ENCODE results near the gene SLC25A39.

The SLC25A39 gene

DNA sequence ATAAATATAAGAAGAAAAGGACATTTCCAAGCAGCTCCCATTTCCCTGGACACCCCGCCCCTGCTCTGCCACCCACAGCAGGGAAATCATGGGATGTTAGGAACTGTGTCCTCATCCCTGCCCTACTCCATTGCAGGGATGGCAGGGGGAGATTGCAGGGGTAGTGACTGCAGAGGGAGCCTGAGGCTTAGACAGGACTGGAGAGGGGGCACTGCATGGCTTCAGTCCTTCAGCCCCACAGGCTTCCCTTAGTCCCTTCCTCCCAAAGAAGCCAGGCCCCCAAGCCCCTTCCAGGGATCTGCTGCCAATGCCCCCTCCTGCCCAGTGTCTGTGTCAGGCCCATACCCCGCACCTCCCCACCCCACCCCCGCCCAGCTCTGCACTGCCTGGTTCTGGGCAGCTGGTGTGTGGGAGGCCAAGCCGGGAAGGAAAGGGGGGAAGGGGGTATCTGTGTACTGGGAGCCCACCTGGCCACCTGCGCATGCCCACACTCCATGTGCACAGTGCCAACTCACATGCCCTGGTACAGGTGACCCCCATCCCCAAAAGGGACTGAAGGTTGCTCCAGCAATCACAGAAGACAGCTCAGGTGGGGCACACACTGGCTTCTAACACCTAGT lies 13.0 kb downstream of the SLC25A39 start:
- no peak for DNase-seq (ENCODE audit: extremely low read depth, insufficient read length)
- peaks cover 3% of the 10 kb centered on the region for H3K27me3 ChIP-seq (replicated peaks; ENCODE audit: control insufficient read depth, insufficient read depth, low read length)
- no peak for TF ChIP-seq CTCF (IDR thresholded peaks at IDR 0.05; ENCODE audit: insufficient read depth, low read length, poor library complexity, severe bottlenecking)
- no peaks in the 10 kb centered on the region for H3K36me3 ChIP-seq (ENCODE audit: control insufficient read depth, insufficient read depth, low read length)
- no peak overlapping the region for H3K4me3 ChIP-seq (replicated peaks; ENCODE audit: low read depth, low read length)

GRCh38 chr17:44310609-44311376 lies 13.8 kb downstream of the SLC25A39 start:
- DNase-seq (ENCODE audit: extremely low read depth, insufficient read length) = no peak
- Histone ChIP-seq H3K27me3 (replicated peaks; ENCODE audit: control insufficient read depth, insufficient read depth, low read length) (peaks cover 3% of the 10 kb centered on the region), H3K4me3 (replicated peaks; ENCODE audit: low read depth, low read length) (no peak overlapping the region), H3K36me3 (ENCODE audit: control insufficient read depth, insufficient read depth, low read length) (no peaks in the 10 kb centered on the region)
- no peak for TF ChIP-seq CTCF (IDR thresholded peaks at IDR 0.05; ENCODE audit: insufficient read depth, low read length, poor library complexity, severe bottlenecking)

DNA sequence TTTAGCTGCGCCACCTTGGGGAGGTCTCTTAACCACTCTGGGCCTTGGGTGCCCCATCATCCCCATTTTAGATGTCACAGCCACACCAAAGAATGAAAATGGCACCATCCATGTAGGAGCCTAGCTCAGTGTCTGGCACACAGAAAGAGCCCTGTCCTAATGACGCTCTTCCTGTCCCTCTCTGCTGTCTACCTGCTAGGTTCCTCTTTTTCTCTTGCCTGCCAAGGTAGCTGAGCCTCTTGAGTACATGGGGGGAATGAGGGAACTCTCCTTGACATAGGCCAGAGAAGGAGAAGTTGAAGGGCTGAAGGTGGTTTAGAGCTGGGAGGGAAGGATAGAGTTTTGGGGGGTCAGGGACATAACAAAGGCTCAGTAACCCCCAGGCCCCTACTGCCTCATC lies 14.4 kb downstream of the SLC25A39 start:
- no peaks in the 10 kb centered on the region for H3K36me3 ChIP-seq (ENCODE audit: control insufficient read depth, insufficient read depth, low read length)
- peaks cover 3% of the 10 kb centered on the region for H3K27me3 ChIP-seq (replicated peaks; ENCODE audit: control insufficient read depth, insufficient read depth, low read length)
- no peak for TF ChIP-seq CTCF (IDR thresholded peaks at IDR 0.05; ENCODE audit: insufficient read depth, low read length, poor library complexity, severe bottlenecking)
- DNase-seq (ENCODE audit: extremely low read depth, insufficient read length) = no peak
- no peak overlapping the region for H3K4me3 ChIP-seq (replicated peaks; ENCODE audit: low read depth, low read length)

GRCh38 chr17:44309472-44309871 lies 15.2 kb downstream of the SLC25A39 start:
- Histone ChIP-seq H3K27me3 (replicated peaks; ENCODE audit: control insufficient read depth, insufficient read depth, low read length) (peaks cover 3% of the 10 kb centered on the region), H3K36me3 (ENCODE audit: control insufficient read depth, insufficient read depth, low read length) (no peaks in the 10 kb centered on the region), H3K4me3 (replicated peaks; ENCODE audit: low read depth, low read length) (no peak overlapping the region)
- TF ChIP-seq CTCF (IDR thresholded peaks at IDR 0.05; ENCODE audit: insufficient read depth, low read length, poor library complexity, severe bottlenecking) = no peak
- no peak for DNase-seq (ENCODE audit: extremely low read depth, insufficient read length)

GRCh38 chr17:44308865-44309264 lies 15.8 kb downstream of the SLC25A39 start:
- H3K4me3 ChIP-seq (replicated peaks; ENCODE audit: low read depth, low read length) = peak overlapping the region; percentile 33; the same call in 1 of the 2 replicates
- no peaks in the 10 kb centered on the region for H3K36me3 ChIP-seq (ENCODE audit: control insufficient read depth, insufficient read depth, low read length)
- H3K27me3 ChIP-seq (replicated peaks; ENCODE audit: control insufficient read depth, insufficient read depth, low read length) = peaks cover 3% of the 10 kb centered on the region
- DNase-seq (ENCODE audit: extremely low read depth, insufficient read length) = no peak
- TF ChIP-seq CTCF (IDR thresholded peaks at IDR 0.05; ENCODE audit: insufficient read depth, low read length, poor library complexity, severe bottlenecking) = no peak
